ENCODE data around the gene PLOD1.
"Not testable (repeated sequence)": the region's sequence is repeated elsewhere in the genome, so short reads cannot be mapped to it uniquely, and the experiment has no call there.

Gene PLOD1

DNA sequence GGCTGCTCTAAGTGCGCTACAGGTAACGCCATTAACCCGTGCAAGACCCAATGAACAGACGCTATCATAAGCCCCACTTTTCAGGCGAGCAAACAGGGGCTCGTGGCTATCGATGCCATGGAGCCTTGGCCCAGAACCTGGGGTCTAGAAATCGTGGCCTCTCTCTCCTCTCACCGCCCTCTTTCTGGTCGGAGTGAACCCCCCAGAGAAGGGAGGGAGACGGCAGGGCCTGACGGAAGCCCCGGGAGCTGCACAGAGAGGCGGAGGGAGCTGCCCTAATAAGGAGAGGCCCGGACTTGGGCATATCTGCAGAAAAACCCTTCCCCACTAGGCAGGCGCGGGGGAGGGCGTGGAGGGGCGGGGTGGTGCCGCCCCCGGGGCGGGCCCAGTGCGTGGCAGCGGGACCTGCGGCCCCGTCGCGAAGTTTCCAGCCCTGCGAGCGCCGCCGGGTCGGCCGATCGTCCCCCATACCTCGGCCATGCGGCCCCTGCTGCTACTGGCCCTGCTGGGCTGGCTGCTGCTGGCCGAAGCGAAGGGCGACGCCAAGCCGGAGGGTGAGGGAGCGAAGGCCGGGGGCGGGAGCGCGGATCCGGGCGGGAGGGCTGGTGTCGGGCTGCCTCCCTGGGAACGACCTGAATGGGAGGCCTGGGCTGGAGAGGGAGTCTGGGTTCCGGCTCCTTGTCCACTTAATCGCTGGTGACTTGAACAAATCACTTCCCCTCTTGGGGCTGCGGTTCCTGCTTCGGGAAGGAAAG lies at the start of gene PLOD1:
Gene PLOD1 (plus strand): TSS at position 416 of the 755 bp plus-strand sequence. CDS start 63 bp downstream, at position 479.
- peak; percentile 77 for DNase-seq

DNA sequence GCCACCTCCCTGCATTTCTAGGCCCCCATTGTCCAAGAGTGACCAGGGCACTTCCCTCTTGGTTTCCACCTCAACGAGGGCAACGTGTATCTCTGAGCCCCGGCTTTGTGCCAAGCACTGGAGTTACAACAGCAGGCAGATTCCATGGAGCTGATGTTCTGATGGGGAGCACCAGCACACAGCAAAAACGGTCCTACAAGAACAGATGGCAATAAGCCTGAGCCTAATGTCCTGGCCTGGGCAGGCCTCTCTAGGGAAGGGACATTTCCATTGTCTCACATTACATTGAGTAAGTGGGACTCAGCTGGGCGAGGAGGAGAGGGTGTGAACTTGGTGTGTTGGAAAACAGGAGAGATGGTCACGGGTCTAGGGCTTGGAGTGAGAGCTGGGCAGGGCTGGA lies 48.6 kb upstream of the PLOD1 start:
- DNase-seq: no peak

DNA sequence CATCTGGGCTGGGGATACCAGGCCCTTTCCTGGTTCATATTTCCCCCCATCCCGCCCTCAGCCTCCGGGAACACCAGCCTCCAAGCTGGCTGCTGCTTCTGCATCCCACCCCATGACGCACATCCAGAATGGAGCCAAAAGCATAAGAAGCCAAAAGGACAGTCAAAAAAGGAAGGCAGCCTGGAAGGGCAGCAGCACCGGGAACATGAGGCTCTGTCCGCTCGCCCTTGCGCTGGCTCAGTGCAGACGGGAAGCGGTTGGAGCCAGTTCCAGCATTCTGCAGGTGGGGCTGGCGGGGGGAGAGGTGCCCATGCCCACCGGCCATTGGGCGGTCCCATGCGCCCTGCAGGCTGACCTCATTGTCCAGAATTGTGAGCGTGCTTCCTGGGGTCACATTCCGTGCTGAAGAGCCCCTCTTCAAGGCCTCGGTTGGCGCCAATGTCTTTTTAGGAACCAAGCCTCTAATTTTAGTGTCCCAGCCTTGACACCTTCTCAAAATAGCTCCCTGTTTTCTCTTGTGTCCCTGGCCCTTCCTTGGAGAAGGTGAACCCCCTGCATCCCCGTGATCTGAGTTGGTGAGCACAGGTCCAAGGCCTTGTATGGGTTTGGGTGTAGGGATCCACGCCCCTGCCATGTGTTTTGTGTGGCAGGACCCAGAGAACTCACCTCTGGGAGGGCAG lies 47.4 kb upstream of the PLOD1 start:
- no peak for DNase-seq

DNA sequence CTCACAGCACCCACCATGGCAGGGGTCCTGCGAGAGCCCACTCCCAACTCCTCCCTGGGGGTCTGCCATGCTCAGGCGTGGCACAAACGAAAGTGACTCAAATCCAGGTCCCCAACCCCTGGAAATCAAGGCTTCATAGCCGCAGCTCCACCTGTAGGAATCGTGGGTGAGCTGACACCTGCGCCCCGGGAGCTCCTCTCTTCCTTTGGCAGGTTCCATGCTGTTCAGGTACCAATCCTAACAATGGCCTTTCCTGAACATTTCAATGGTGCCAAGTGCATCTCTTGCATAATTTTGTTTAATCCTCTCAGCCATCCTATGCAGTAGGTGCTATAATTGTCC lies 46.9 kb upstream of the PLOD1 start:
- DNase-seq: no peak

DNA sequence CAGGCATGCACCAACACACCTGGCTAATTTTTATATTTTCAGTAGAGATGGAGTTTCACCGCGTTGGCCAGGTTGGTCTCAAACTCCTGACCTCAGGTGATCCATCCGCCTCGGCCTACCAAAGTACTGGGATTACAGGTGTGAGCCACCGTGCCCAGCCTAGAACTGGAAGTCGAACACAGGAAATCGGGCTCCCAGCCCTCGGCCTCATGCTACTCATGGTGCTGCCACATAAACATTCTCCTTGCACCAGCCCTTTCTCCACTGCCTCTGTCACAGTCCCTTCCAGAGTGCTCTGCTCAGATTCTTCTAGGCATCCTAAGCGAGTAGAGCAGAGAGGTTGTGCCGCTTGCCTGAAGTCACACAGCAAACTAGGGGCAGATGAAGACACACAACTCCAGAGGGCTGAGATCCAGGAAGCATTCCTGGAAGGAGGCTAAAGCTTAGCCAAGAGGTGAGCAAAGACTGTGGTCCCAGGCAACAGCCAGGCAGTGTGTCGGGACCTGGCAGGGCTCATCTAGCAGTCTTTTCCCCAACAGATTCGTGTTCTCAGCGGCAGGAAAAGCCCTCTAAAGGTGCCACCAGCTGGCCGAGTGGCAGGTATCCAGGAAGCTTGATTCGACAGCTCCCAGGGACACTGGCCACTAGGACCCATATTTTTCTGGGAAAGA lies 46.2 kb upstream of the PLOD1 start:
- no peak for DNase-seq

DNA sequence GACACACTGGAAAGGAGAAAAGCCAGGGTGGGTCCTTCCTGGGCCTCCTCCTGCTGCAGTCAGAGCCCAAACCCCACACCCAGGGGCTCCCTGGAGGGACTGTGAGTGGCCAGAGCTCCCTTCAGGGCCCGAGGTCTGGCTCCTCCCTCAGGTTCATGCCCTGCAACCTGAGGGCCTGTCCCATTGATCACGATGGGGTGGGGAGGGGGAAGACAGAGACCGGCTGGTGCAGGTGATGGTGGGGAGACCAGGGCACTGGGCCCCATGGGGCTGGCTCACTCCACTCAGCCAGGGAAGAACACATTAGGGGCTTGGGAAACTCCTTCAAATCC lies 45.7 kb upstream of the PLOD1 start:
- DNase-seq: no peak

DNA sequence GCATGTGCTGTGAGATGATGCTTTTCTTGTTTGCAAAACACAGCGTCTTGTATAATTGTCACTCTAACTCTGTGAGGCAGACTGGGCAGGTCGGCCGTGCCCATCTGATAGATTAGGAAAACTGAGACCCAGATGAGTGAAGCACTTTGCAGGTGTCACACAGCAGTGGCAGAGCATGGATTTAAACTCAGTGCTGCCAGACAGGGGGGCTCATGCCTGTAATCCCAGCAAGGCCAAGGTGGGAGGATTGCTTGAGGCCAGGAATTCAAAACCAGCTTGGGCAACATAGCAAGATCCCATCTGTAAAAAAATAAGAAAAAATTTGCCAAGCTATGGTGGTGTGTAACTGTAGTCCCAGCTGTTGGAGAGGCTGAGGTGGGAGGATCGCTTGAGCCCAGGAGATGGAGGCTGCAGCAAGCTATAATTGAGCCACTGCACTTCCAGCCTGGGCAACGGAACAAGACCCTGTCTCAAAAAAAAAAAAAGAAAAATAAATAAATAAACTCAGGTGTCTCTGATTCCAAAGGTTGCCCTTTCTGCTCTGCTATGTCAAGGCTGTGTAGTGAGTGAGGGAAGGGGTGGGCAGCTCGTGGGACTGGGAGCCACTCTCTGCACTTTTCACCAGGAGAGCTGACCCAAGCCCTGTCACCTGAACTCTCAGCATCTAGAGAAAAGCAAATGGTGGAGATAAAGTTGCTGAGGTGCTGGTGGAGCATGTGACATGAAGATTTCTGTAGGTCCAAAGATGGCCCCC lies 42.9 kb upstream of the PLOD1 start:
- DNase-seq: no peak

DNA sequence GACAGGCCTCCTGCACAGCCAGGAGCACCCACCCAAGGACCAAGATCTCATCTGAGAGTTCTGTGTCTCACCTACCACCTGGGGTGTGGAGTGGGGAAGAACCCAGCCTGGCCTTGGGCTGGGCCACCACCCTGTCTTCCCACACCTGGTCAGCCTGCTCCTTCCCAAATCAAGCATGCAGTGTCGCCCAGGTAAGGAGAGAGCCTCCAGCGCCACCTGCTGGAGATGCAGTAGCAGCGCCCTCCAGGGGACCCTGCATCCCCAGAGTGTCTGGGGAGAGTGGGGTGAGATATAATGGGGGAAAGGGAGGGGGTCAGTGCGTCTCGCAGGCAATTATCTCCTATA lies 40.6 kb upstream of the PLOD1 start:
- DNase-seq: peak; percentile 43

DNA sequence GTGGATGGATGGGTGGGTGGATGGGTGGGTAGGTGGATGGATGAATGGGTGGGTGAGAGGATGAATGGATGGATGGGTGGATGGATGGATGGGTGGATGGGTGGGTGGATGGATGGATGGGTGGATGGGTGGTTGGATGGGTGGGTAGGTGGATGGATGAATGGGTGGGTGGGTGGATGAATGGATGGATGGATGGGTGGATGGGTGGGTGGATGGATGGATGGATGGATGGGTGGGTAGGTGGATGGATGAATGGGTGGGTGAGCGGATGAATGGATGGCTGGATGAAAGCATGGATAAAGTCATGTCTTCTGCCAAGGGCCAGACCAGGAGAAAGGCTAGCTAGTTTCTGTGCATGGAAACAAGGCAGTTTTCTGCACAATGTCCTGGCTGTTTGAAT lies 40.0 kb upstream of the PLOD1 start:
- DNase-seq: not testable (repeated sequence)

DNA sequence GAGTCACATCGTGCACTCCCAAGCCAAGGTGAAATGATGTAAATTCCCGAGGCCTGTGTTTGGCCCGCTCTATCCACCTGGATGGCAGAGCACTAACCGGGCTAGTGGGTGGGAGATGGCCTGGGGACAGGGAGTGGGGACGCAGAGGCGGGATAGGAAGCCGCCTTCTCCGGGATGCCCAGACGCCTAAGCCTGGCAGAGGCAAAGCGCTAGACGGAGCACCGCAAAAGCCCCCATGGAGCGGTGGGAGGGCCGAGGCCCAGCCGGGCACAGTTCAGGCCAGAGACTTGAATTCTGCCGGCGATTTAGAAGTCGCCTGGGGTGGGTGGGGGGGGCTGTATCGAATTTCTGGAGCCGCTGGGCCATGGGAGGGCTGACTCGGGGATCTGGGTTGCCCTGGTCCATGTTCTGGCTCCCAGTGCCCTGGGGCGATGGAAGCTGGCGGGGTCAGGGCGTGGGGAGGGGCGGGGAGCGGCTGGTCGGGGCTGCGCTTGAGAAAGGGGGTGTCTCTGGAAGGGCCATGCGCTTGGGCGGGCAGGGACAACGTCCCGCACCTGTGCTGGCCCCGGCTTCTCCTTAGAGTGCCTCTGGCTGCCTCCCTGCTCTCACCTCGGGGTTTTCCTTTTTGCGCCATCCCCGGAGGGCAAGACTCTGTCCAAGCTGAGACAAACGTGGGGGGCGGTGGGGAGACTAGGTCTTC lies 36.3 kb upstream of the PLOD1 start:
- no peak for DNase-seq

DNA sequence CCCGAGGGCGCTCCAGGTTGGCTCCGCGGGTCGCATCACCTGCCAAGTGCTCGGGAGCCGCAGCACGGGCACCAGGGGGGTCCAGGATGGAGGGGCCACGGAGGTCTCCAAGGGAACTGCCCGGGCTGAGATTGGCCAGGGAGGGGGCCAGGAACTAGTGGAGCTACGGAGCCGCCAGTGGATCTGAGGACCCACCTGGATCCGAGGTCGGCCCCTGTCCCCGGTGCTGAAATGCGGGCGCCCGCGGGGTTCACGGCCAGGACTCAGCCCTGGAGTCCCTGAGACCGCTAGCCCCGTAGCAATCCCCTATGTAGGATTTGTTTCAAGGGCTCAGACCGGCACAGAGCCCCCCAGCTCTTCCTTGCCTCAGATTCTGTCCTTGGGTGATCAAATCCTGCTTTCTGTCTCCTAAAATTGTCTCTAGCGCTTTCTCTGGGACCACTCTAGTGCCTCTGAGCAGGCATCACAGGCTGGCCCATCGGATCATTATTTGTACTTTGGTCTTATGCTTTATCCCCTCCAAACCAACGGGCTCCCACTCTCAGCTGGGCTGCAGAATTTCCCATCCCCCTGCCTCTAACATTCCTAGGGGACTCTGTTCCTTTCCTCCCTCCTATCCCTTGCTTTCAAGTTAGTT lies 35.6 kb upstream of the PLOD1 start:
- no peak for DNase-seq

DNA sequence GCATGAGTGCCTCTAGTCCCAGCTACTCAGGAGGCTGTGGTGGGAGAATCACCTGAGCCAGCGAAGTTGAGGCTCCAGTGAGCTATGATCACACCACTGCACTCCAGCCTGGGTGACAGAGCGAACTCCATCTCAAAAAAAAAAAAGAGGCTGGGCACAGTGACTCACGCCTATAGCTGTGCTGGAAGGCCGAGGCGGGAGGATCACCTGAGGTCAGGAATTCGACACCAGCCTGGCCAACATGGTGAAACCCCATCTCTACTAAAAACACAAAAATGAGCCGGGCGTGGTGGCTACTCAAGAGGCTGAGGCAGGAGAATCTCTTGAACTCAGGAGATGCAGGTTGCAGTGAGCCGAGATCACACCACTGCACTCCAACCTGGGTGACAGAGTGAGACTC lies 33.1 kb upstream of the PLOD1 start:
- peak; percentile 47 for DNase-seq

DNA sequence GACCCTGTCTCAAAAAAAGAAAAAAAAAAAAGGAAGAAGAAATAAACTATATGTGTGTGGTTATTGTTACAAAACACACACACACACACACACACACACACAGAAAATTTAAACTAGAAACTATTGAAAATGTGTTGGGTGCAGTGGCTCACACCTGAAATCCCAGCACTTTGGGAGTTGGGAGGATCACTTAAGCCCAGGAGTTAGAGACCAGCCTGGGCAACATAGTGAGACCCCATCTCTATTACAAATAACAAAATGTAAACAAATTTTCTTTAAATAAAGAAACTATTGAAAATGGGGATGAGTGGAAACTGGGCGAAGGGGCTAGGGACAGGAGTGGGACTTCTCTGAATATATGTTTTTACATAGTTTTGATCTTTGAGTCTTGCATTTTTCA lies 31.3 kb upstream of the PLOD1 start:
- DNase-seq: no peak

DNA sequence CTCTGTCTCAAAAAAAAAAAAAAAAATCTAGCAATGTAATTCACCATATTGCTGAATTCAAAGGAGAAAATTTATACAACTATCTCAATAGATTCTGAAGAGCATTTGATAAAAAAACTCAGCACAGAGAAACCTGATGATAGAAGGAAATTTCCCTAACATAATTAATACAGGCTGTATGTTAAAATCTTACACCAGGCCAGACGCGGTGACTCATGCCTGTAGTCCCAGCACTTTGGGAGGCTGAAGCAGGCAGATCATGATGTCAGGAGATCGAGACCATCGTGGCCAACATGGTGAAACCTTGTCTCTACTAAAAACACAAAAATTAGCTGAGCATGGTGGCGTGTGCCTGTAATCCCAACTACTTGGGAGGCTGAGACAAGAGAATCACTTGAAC lies 30.4 kb upstream of the PLOD1 start:
- not testable (repeated sequence) for DNase-seq

DNA sequence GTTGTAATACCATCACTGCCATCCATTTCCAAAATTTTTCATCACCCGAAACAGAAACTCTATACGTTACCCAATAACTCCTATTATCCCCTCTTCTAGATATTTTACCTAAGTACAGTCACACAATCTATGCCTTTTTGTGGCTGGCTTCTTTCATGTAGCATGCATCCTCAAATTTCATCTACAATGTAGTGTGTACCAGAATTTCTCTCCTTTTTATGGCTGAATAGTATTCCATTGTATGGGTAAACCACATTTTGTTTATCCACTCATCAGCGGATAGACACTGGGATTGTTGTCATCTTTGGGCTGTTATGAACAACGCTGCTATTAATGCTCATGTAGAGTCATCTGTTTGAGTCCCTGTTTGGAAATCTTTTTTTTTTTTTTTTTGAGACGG lies 29.5 kb upstream of the PLOD1 start:
- DNase-seq: no peak

DNA sequence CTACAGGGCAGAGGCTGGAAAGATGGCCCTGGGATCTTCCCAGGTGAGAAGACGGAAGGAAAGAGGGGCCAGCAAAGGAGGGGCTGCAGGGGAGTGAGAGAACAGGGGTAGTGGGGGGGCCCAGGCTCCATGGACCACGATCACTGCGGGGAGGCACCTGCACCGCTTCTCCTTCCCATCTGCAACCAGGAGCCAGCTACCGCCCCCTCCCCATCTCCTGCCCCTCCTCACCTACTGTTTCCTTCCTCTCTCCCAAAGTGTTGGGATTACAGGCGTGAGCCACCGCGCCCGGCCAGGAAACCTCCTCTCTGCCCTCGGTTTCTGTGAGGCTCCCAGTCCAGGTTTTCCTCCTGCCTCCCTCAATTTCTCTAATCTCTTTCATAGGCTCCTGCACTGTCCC lies 27.6 kb upstream of the PLOD1 start:
- no peak for DNase-seq

DNA sequence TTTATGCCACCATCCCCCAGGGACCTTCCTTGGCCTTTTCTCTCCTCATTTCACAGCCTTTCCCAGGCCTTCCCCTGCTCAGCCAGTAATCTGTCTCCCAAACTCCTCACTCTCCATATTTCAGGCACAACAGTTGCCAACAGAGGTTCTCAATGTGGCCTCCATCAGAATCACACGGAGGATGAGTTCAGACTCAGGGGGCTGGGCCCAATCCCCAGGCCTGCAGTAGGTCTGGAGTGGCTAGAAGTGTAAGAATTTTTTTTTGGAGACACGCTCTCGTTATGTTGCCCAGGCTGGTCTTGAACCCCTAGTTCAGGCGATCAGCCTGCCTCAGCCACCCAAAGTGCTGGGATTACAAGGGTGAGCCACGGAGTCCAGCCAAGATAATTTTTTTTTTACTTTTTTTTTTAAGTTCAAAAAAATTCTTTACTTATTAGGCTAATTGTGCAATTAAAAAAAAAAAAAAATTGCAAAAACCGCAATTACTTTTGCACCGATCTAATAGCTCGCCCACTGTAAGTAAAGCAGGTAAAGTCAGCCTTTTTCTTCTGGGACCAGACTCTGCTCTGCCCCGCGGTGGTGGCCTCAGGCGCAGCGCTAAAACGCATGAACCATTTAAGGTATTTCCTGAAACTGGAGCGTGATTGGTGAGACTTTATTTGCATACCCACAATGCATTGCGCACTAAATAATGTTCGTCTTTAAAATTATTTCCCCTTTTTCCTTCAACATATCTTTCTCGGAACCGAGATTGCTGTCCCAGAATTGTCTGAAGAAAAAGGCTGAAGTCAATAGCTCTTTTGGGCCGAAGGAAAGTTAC lies 27.0 kb upstream of the PLOD1 start:
- peak; percentile 82 for DNase-seq

DNA sequence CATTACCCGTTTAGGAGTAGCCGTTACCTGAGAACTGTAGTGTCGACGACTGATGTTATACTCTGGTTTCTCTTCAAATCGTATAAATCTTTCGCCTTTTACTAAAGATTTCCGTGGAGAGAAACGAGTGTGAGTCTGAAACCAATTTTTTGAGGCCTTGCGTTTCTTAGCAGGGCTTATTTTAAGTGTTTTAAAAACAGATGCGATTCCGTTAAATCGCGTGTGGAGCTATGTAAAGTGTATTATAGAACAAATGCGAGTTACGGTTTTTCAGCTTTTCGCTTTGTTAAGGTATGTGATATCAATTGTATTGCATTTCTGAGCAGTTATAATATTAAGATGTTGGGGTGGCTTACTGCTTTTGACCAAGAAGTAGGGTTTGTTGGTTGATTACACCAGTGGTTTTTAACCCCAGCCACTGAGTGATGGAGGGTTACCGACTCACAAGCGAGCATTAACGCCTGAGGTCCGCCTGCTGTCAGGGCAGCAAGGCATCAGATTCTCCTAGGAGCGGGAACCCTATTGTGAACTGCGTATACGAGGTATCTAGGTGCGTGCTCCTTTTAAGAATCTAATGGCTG lies 26.3 kb upstream of the PLOD1 start:
- DNase-seq: peak; percentile 100

DNA sequence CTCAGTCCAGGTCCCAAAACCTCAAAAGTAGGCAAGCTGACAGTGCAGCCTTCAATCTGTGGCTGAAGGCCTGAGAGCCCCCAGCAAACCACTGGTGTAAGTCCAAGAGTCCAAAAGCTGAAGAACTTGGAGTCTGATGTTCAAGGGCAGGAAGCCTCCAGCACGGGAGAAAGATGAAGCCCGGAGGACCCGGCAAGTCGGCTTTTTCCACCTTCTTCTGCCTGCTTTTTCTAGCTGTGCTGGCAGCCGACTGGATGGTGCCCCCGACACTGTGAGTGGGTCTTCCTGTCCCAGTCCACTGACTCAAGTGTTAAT lies 23.6 kb upstream of the PLOD1 start:
- DNase-seq: not testable (repeated sequence)

DNA sequence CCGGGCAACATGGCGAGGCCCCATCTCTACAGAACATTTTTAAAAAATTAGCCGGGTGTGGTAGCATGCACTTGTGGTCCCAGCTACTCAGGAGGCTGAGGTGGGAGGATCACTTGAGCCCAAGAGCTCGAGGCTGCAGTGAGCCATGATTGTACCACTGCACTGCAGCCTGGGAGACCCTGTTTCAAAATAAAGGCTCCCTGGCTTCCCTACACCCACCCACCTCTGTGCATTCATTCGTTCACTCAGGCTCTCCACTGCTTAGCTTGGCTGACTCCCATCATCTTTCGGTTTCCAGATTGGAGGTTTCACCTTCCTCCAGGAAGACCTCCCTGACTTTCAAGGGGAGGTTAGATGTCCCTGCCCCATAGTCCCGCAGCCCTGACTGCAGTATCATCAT lies 22.5 kb upstream of the PLOD1 start:
- DNase-seq: no peak

DNA sequence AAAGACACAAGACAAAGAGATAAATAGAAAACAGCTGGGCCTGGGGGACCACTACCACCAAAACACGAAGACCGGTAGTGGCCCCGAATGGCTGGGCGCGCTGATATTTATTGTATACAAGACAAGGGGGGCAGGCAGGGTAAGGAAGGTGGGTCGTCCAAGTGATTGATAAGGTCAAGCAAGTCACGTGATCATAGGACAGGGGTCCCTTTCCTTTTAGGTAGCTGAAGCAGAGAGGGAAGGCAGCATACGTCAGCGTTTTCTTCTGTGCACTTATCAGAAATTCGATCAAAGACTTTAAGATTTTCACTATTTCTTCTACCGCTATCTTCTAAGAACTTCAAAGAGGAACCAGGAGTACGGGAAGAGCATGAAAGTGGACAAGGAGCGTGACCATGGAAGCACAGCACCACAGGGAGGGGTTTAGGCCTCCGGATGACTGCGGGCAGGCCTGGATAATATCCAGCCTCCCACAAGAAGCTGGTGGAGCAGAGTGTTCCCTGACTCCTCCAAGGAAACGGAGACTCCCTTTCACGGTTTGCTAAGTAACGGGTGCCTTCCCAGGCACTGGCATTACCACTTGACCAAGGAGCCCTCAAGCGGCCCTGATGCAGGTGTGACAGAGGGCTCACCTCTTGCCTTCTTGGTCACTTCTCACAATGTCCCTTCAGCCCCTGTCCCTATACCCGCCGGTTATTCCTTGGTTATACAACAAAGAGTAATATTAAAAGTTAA lies 21.9 kb upstream of the PLOD1 start:
- DNase-seq: not testable (repeated sequence)

All from NCI-H226 (cell line).